Erythroblast (primary cell): ENCODE results near the gene ERBB4.

Experiments
- GATA1 ChIP-seq: IDR thresholded peaks from 2 replicates; pipeline ENCODE4 v1.6.1; 2011; ENCODE audit warnings: low read depth, mild to moderate bottlenecking, control low read depth, low read length, moderate library complexity
- POLR2A ChIP-seq: IDR thresholded peaks from 2 replicates; pipeline ENCODE4 v1.6.1; 2011; ENCODE audit warnings: mild to moderate bottlenecking, low read length

DNA sequence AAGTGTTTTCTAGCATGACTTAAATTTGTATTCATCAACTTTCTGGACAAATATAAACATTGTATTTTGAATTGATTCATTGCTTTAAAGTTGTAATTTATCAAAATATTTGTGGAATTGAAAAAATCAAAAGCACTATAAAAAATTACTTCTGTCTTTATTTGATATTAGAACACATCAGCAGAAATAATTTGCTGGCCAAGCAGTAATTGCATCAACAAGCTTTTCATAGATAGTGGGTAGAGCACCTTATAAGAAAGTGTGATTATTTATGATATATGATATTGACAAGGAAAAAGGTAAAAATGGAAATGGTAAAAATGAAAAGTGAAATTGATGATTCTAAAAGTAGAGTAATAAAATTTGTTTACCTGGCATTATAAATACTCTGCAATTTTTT, 1121.1 kb downstream of the ERBB4 start:
- TF ChIP-seq POLR2A = no peak
- no peak for TF ChIP-seq GATA1
